ENCODE data around the gene ATP6V1D.

The ATP6V1D gene

GRCh38 chr14:67389811-67390534 is 30.4 kb upstream of the ATP6V1D start:
- no peak for TF ChIP-seq EZH2phosphoT487 (IDR thresholded peaks at IDR 0.05; ENCODE audit: borderline replicate concordance)
- TF ChIP-seq, protein P1, sequence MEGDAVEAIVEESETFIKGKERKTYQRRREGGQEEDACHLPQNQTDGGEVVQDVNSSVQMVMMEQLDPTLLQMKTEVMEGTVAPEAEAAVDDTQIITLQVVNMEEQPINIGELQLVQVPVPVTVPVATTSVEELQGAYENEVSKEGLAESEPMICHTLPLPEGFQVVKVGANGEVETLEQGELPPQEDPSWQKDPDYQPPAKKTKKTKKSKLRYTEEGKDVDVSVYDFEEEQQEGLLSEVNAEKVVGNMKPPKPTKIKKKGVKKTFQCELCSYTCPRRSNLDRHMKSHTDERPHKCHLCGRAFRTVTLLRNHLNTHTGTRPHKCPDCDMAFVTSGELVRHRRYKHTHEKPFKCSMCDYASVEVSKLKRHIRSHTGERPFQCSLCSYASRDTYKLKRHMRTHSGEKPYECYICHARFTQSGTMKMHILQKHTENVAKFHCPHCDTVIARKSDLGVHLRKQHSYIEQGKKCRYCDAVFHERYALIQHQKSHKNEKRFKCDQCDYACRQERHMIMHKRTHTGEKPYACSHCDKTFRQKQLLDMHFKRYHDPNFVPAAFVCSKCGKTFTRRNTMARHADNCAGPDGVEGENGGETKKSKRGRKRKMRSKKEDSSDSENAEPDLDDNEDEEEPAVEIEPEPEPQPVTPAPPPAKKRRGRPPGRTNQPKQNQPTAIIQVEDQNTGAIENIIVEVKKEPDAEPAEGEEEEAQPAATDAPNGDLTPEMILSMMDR (conservative IDR thresholded peaks at IDR 0.05; ENCODE audit: low read length): no peak
- no peak overlapping the region for H3K4me3 ChIP-seq (ENCODE audit: low read length, poor library complexity, severe bottlenecking)
- H3K27me3 ChIP-seq (ENCODE audit: insufficient read depth, low read length, poor library complexity, severe bottlenecking): no peaks in the 10 kb centered on the region
- H3K4me1 ChIP-seq (ENCODE audit: insufficient read depth, low read length, poor library complexity, severe bottlenecking): peaks cover 11% of the 10 kb centered on the region
- no peaks in the 10 kb centered on the region for H3K9me3 ChIP-seq (ENCODE audit: insufficient read depth, low read depth, low read length)
- no peak overlapping the region for H3K4me2 ChIP-seq (ENCODE audit: low read depth, low read length, poor library complexity, severe bottlenecking)
- no peaks in the 10 kb centered on the region for H3K79me2 ChIP-seq (ENCODE audit: insufficient read depth, low read length)
- no peak overlapping the region for H2AFZ ChIP-seq (ENCODE audit: low read length)
- H4K20me1 ChIP-seq (ENCODE audit: insufficient read depth, low read length, poor library complexity, severe bottlenecking): no peaks in the 10 kb centered on the region
- H3K9ac ChIP-seq (ENCODE audit: low read depth, low read length, poor library complexity, severe bottlenecking): no peak overlapping the region
- peaks cover 17% of the 10 kb centered on the region; the same call in 1 of the 2 replicates for H3K36me3 ChIP-seq (ENCODE audit: insufficient read depth, low read length)
- H3F3A ChIP-seq (ENCODE audit: low read depth): no peaks in the 10 kb centered on the region
- H3K9me2 ChIP-seq (replicated peaks; ENCODE audit: low read depth, low read length): no peaks in the 10 kb centered on the region

- no peaks in the 10 kb centered on the region for H3K79me2 ChIP-seq (ENCODE audit: insufficient read depth, low read length)
- TF ChIP-seq, protein P1 (conservative IDR thresholded peaks at IDR 0.05; ENCODE audit: low read length): no peak
- TF ChIP-seq EZH2phosphoT487 (IDR thresholded peaks at IDR 0.05; ENCODE audit: borderline replicate concordance): no peak
- H3K27me3 ChIP-seq (ENCODE audit: insufficient read depth, low read length, poor library complexity, severe bottlenecking): no peaks in the 10 kb centered on the region
- H3K4me3 ChIP-seq (ENCODE audit: low read length, poor library complexity, severe bottlenecking): no peak overlapping the region
- no peaks in the 10 kb centered on the region for H3K9me2 ChIP-seq (replicated peaks; ENCODE audit: low read depth, low read length)
- H3F3A ChIP-seq (ENCODE audit: low read depth): no peaks in the 10 kb centered on the region
- H3K4me2 ChIP-seq (ENCODE audit: low read depth, low read length, poor library complexity, severe bottlenecking): no peak overlapping the region
- no peaks in the 10 kb centered on the region for H4K20me1 ChIP-seq (ENCODE audit: insufficient read depth, low read length, poor library complexity, severe bottlenecking)
- H3K9ac ChIP-seq (ENCODE audit: low read depth, low read length, poor library complexity, severe bottlenecking): no peak overlapping the region
- H3K36me3 ChIP-seq (ENCODE audit: insufficient read depth, low read length): peaks cover 24% of the 10 kb centered on the region; the same call in 1 of the 2 replicates
- H3K4me1 ChIP-seq (ENCODE audit: insufficient read depth, low read length, poor library complexity, severe bottlenecking): peaks cover 11% of the 10 kb centered on the region
- H3K9me3 ChIP-seq (ENCODE audit: insufficient read depth, low read depth, low read length): no peaks in the 10 kb centered on the region
- no peak overlapping the region for H2AFZ ChIP-seq (ENCODE audit: low read length)
Observed at GRCh38 chr14:67389275-67389674, 29.7 kb upstream of the ATP6V1D start.

- Histone ChIP-seq H4K20me1 (ENCODE audit: insufficient read depth, low read length, poor library complexity, severe bottlenecking) (no peaks in the 10 kb centered on the region), H3K9ac (ENCODE audit: low read depth, low read length, poor library complexity, severe bottlenecking) (no peak overlapping the region), H3K79me2 (ENCODE audit: insufficient read depth, low read length) (no peaks in the 10 kb centered on the region), H3K36me3 (ENCODE audit: insufficient read depth, low read length) (peaks cover 45% of the 10 kb centered on the region), H2AFZ (ENCODE audit: low read length) (no peak overlapping the region), H3K9me3 (ENCODE audit: insufficient read depth, low read depth, low read length) (no peaks in the 10 kb centered on the region), H3F3A (ENCODE audit: low read depth) (no peaks in the 10 kb centered on the region), H3K4me2 (ENCODE audit: low read depth, low read length, poor library complexity, severe bottlenecking) (no peak overlapping the region), H3K4me1 (ENCODE audit: insufficient read depth, low read length, poor library complexity, severe bottlenecking) (peaks cover 11% of the 10 kb centered on the region), H3K4me3 (ENCODE audit: low read length, poor library complexity, severe bottlenecking) (no peak overlapping the region), H3K27me3 (ENCODE audit: insufficient read depth, low read length, poor library complexity, severe bottlenecking) (no peaks in the 10 kb centered on the region), H3K9me2 (replicated peaks; ENCODE audit: low read depth, low read length) (no peaks in the 10 kb centered on the region)
- no peak for TF ChIP-seq EZH2phosphoT487 (IDR thresholded peaks at IDR 0.05; ENCODE audit: borderline replicate concordance)
- TF ChIP-seq, protein P1 (conservative IDR thresholded peaks at IDR 0.05; ENCODE audit: low read length): no peak
Observed at GRCh38 chr14:67387195-67387594, 27.6 kb upstream of the ATP6V1D start.

Measured in Loucy (cell line).